Measurements from ENCODE around the gene C6.
"Not testable (repeated sequence)": the region's sequence is repeated elsewhere in the genome, so short reads cannot be mapped to it uniquely, and the experiment has no call there.

The C6 gene

DNA sequence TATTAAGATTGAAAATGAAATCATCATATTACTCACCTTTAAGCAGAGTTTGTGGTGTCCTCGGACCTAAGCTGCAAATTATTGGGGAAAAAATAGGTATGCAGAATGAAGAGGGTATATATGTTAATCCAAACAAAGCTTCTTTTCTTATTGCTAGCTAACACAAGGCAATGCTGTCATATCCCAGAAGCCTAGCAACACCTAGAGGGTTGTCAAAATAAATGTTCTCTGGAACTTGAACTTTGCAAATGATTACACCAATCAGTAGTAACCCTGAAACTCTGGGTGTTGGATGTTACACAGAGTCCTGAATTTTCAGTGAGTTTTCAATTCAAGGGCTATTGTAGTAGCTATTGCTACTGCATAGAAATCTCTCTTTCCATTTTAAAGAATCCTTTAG, at the start of gene C6:
TSS of gene C6 (minus strand) at position 193 of the 400 bp plus-strand sequence. CDS start 10,302 bp downstream, outside the sequence.
- DNase-seq = no peak

GRCh38 chr5:41256400-41256799, 43.1 kb upstream of the C6 start:
- DNase-seq = no peak

GRCh38 chr5:41253109-41253508, 39.8 kb upstream of the C6 start:
- no peak for DNase-seq

DNA sequence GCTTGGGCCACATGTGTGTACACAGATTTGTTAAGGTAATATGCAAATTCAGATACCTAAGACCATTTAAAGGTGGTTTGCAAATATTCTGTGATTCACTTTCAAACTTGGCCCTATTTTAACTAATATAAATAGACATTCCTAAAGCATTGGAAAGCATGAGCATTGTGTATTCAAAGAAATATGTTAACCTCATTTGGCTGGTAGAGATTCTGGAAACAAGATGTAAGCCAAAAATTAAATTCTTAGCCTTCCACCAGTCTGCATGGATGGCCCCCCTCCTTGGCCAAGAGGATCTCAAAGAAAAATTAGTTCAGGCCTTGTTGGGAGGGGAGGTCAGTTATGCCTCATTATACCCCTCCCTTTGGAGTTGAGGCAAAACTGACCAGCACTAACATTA, 38.7 kb upstream of the C6 start:
- DNase-seq = no peak

DNA sequence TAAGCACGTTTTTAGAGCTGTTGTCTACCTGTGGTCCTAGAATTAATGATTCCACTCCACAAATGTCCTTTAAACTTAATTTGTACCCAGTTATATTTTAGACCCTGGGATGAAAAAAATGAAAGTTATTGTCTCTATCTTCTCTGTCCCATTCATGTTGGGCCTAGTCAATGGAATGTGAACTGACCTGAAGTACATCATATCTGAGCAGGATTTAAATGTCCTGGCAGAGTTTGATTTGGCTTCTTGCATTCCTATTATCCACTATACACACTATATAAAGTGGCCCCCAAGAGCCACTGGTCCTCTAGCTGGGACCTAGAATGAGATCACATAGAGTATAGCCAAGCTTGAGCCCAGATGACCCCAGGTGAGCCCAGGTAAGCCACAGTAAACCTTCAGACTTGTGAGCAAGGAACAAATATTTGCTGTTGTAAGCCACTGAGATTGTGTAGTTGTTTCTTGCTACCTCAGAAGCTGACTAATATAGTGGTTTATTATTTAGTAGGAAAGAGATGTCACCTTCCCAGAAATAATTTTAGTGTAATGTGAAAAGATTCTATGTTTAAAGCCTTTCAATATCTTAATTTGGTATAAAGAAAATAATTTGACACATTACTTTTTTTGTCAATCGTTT, 37.1 kb upstream of the C6 start:
- DNase-seq = no peak

DNA sequence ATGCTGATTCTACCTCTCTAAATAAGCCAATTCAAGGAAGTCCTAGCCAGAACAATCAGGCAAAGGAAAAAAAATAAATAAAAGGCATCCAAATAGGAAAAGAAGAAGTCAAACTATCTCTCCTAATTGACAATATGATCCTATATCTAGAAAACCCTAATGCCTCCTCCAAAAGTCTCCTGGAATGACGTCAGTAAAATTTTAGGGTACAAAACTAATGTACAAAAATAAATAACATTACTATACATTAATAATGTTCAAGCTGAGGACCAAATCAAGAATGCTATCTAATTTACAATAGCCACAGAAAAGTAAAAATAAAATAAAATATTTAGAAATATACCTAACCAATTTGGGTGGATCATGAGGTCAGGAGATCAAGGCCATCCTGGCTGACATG, 33.8 kb upstream of the C6 start:
- no peak for DNase-seq

- DNase-seq = no peak
Observed at GRCh38 chr5:41246376-41246775, 33.0 kb upstream of the C6 start.

GRCh38 chr5:41243558-41243957, 30.2 kb upstream of the C6 start:
- DNase-seq = no peak

DNA sequence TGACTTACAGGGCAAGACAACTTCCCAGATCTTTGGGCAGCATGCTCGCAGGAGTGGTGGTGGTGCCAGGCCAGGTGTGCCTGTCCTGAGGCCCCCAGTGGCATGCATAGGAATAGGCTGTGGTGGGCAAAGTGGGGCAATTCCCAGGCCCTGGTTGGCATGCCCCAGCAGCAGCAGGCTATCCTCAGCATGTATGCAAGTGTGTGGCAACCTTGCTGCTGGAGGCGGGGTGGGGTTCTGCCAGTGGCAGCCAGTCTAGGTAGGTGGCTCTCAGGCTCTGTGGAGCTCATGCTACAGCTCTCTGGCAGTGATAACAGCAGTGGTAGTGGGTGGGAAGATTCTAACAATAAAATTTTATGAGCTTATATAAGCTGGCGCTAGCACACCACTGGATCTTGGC, 27.7 kb upstream of the C6 start:
- DNase-seq = no peak

DNA sequence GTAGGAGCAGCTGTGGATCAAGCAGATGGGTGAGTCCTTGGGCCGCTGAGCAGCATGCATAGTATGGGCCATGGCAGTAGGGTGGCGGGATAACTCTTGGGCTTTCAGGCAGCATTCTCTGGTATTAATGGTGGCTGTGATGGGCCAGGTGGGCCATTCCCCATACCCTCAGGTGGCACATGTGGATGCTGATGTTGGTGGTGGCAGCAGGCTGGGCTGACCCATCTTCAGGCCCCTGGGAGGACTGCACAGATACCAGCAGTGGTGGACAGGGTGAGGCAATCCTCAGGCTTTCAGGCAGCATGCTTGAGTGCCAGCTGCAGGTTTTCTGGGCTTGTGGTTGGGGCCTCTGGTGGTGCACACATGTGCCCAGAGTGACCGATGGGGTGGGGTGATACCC, 27.1 kb upstream of the C6 start:
- no peak for DNase-seq

- no peak for DNase-seq
Observed at GRCh38 chr5:41234475-41234874, 21.1 kb upstream of the C6 start.

GRCh38 chr5:41232797-41233196, 19.5 kb upstream of the C6 start:
- no peak for DNase-seq

DNA sequence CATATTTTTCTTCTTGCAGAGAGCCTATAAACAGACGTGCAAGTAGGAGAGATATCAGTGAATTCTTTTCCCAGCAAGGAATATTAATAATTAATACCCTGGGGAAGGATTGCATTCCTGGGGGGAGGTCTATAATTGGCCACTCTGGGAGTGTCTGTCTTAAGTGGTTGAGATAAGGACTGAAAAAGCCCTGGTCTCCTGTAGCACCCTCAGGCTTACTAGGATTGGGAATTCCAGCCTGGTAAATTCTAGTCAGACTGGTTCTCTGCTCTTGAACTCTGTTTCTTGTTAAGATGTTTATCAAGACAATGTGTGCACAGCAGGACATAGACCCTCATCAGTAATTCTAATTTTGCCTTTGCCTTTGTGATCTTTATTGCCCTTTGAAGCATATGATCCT, 16.9 kb upstream of the C6 start:
- not testable (repeated sequence) for DNase-seq

DNA sequence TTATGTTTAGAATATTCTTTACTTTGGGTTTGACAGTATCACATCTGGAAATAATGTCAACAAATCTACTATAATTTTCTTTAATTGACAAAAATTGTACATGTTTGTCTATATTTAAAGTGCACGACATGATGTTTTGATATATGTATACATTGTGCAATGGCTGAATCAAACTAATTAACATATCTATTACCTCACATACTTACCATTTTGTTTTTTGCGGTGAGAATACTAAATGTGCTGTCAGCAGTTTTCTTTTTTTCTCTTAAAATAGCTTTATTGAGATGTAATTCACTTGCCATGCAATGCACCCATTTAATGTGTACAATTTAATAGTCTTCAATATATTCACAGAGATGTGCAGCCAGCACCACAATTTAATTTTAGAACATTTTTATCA, 10.6 kb upstream of the C6 start:
- no peak for DNase-seq

DNA sequence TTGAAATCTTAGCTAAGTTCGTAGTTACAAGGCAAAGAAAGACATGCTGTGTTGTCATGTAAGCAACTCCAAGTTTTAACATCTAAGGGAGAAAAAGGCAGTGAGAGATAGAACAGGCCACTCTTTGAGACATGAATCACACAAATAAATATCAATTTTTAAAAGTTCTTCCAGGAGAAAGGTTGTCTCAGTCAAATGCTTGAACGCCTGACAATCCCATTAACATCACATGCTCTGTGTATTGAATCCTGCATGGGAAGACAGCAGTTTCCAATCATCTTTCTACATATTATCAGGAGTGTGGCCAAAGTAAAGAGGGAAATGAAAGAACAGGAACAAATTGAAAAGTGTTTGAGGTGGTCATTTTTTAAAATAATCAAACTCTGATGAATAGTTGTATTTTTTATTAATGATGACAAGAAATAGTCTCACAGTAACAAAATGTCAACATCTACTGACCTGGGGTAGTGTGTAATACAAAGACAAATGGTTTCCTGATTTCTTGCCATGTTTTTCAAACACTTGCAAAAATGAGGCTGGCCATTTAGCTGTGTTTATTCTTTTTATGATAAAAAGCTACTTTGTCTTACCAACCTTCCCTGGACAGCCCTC, 6.4 kb upstream of the C6 start:
- no peak for DNase-seq

DNA sequence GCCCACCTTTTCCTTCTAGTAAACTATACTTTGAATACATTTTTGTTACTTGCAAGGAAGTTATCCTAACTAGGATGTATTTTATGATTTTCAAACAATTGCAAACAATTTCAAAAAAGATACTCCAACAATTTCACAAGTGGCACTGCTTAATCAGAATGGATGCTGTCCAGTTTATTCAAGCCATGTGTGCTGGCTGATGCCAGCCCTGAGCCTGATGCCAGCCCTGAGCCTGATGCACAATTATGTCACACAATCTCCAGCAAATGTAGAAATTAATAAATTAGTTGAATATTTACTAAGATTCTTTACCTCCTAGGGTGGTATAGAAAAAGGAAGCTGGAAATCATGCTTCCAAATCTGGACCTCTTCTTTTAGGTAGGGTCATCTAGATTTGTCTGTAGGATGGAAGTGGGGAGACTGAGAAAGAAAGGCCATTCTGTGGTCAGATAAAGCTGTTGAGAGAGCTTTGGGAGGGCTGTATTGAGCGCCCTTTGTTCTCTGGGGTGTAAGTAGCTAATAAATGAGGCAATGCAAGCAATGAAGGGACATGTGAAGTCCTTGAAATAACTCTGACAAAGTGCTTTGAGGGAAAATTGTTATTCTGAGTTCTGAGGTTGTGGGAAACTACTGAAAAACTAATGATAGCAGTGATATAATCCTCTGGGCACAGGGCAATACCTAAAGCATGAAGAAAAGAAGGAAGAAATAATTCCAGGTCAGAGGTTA, 5.8 kb upstream of the C6 start:
- DNase-seq = no peak

GRCh38 chr5:41214182-41214581, 850 bp upstream of the C6 start:
- DNase-seq = no peak

- DNase-seq = no peak
Observed at GRCh38 chr5:41212935-41213334, 397 bp downstream of the C6 start.

DNA sequence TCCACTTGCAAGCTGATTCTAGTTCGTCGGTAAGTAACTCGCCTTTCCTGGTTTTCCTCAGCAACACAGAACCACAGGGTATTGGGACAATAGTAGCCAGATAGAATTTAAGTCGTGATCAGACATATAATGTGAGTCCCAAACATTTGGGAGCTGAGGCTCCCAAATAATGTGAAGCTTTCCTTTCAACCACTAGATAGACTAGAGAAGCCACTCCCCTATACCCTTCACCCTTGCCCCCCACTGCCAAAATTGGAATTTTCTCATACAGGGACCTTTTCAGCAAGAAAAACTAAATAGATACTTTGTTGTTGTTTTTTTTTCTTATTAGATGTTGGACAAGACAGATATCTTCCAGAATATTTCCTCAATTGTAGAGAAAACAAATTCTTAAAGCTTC, 1.9 kb downstream of the C6 start:
- DNase-seq = no peak

DNA sequence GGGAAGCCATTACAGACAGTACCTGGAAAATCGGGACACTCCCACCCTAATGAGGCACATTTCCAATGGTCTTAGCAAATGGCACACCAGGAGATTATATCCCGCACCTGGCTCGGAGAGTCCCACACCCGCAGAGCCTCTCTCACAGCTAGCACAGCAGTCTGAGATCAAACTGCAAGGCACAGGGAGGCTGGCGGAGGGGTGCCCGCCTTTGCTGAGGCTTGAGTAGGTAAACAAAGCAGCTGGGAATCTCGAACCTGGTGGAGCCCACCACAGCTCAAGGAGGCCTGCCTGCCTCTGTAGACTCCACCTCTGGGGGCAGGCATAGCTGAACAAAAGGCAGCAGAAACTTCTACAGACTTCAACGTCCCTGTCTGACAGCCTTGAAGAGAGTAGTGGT, 7.9 kb downstream of the C6 start:
- not testable (repeated sequence) for DNase-seq

GRCh38 chr5:41203033-41203432, 10.3 kb downstream of the C6 start:
- no peak for DNase-seq

DNA sequence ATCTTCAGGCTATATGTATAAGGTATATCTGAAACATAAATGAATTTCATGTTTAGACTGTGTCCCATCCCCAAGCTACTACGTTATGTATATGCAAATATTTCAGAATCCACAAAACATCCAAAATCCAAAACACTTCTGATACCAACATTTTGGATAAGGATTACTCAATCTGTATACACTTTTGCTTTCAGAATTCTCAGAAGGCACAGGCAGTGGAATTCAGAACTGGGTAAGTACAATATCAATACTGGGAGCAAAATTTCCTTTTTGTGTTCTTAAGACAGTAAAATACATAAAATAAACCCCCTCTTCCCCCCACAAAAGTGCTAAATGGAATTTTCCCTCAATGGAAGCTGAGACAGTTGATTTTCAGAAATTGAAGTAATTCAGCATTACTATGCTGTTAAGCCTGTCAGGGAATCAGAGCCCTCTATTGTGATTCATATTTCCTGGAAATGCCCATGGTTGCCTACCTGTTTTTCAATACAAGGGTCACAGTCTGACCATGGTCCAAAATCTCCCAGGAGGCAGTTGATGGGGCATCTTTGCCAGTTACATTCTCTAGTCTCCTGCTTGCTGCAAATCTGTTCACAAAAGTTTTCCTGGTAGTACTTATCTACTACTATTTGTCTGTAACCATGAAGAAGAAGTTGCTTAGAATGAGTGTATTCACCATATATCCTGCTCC, 12.1 kb downstream of the C6 start:
- DNase-seq = no peak

DNA sequence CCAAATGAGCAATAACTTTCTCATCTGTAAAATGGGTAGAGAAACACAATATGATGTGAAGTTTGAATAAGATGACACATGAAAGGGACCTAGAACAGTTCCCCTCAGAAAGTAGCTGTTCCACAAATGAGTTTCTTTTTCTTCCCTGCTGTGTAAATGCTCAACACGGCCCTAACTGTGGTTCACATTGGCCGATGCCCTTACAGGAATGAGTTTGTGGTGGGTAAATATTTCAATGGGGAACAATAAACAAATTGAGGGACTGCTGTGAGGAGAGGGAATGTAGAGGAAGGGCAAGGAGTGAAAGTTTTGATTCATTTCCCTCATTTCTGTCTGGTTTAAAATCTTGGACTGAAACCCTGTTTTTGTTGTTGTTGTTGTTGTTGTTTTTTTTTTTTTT, 12.8 kb downstream of the C6 start:
- DNase-seq = no peak

DNA sequence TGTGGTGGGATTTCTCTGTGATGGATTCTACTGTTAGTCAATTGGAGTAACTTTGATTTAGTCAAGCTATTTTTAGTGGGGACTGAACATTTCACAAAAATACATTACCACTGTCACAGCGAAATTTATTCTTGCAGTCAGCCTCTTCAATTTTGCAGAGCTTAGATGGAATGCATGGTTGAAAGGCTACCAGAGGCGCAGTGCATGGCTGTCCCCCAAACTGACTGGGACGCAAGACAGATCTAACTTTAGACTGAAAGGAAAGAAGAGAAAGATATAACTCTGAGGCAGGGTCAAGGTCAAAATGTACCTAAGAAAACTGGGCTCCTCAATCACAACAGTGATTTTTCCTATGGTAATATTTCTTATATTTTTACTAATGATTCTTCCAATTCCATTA, 13.7 kb downstream of the C6 start:
- DNase-seq = no peak

All from activated CD4-positive, alpha-beta T cell treated with anti-CD3 and anti-CD28 coated beads, Interleukin-2, amount 50 U/mL, for 1 hour (primary cell).